Stimulated activated CD4-positive, alpha-beta T cell treated with anti-CD3 and anti-CD28 coated beads, Interleukin-15, amount 100 ng/mL, for 1 hour (primary cell): ENCODE results near the gene SC5D.

Source experiments
- DNase-seq, 2 donors: peaks; one replicate each; pipeline ENCODE4 v3.0.0-alpha.2; 2020; ENCODE audit warnings: low read depth in 1 of 2, low spot score in 1 of 2

Gene SC5D

GRCh38 chr11:121291896-121292494 is 576 bp upstream of the SC5D start:
- no peak for DNase-seq

GRCh38 chr11:121293288-121293594 is 670 bp downstream of the SC5D start:
- DNase-seq, result no peak

- DNase-seq, result no peak
Measured at GRCh38 chr11:121295246-121296029, 2.9 kb downstream of the SC5D start.

- DNase-seq, result no peak
Measured at GRCh38 chr11:121297872-121298271, 5.3 kb downstream of the SC5D start.

- no peak for DNase-seq
Measured at GRCh38 chr11:121298774-121299173, 6.2 kb downstream of the SC5D start.

GRCh38 chr11:121299417-121299816 is 6.8 kb downstream of the SC5D start:
- no peak for DNase-seq

GRCh38 chr11:121300313-121300971 is 7.9 kb downstream of the SC5D start:
- DNase-seq, result no peak

GRCh38 chr11:121300972-121301699 is 8.6 kb downstream of the SC5D start:
- no peak for DNase-seq

- no peak for DNase-seq
Measured at GRCh38 chr11:121304759-121305158, 12.2 kb downstream of the SC5D start.

- DNase-seq, result no peak
Measured at GRCh38 chr11:121308816-121309215, 16.2 kb downstream of the SC5D start.

GRCh38 chr11:121309688-121310087 is 17.1 kb downstream of the SC5D start:
- no peak for DNase-seq

GRCh38 chr11:121310908-121311307 is 18.3 kb downstream of the SC5D start:
- DNase-seq, result no peak

GRCh38 chr11:121311373-121311772 is 18.8 kb downstream of the SC5D start:
- DNase-seq, result no peak

- DNase-seq, result no peak
Measured at GRCh38 chr11:121312483-121312882, 19.9 kb downstream of the SC5D start.

GRCh38 chr11:121318848-121319834 is 26.6 kb downstream of the SC5D start:
- no peak for DNase-seq

GRCh38 chr11:121321614-121322243 is 29.2 kb downstream of the SC5D start:
- no peak for DNase-seq

GRCh38 chr11:121323046-121323607 is 30.6 kb downstream of the SC5D start:
- DNase-seq, result no peak

- DNase-seq, result no peak
Measured at GRCh38 chr11:121326230-121326629, 33.7 kb downstream of the SC5D start.

- no peak for DNase-seq
Measured at GRCh38 chr11:121327553-121327952, 35.0 kb downstream of the SC5D start.
